HCT116 (cell line): ENCODE measurements around the gene MRAS. TPM values are rescaled to one million over a fixed set of nuclear protein-coding genes. Genes with fewer than 3 reads are reported as not detected.

Experiments
- ATAC-seq: fragments of 200-7000 bp; cut with Tn5 transposase; 2 replicates; pipeline ENCODE4 v1.9.1; 2020; ENCODE audit warnings: mild to moderate bottlenecking, moderate library complexity
- BruUV-seq: library from RNA; stranded (reverse); fragments of 400-500 nt; replicated peaks from 2 replicates; lab custom pipeline; 2021; lab: Mats Ljungman, UMichigan
- CTCF ChIA-PET: fragments of 300-600 bp; sonication (Branson Sonifier 250); formaldehyde crosslinking; loops from one replicate; lab custom pipeline; 2021; ENCODE audit warnings: antibody characterized with exemption; lab: Charles Lee
- POLR2A ChIA-PET: fragments of 300-600, 350-600 bp; sonication (Branson Sonifier 250); formaldehyde crosslinking; loops from one replicate; lab custom pipeline; 2021; ENCODE audit warnings: antibody characterized with exemption; lab: Charles Lee
- RAD21 ChIA-PET, 2 experiments: fragments of 300-600 bp; sonication (Branson Sonifier 250); formaldehyde crosslinking; loops; one replicate each; lab custom pipeline; 2023; ENCODE audit warnings: low total read pairs in 2 of 2; ENCODE audit not compliant: uncharacterized antibody in 2 of 2, unreplicated experiment in 2 of 2, low non-redundant PET in 1 of 2; lab: Charles Lee
- DNase-seq: peaks from one replicate; pipeline ENCODE4 v3.0.0-alpha.2; 2010; ENCODE audit warnings: low read depth, low spot score
- H2AFZ ChIP-seq: fragments of 200-600 bp; shearing (Covaris generic), sonication (generic); 2 replicates; pipeline ENCODE4 v1.6.1; 2017; ENCODE audit warnings: low read depth, mixed run types, mixed read lengths, antibody characterized with exemption, low read length; ENCODE audit not compliant: poor library complexity, severe bottlenecking
- H3K27ac ChIP-seq: 2 replicates; pipeline ENCODE4 v1.5.1; 2012; ENCODE audit warnings: low read depth, low read length
- H3K27me3 ChIP-seq: fragments of 200-600 bp; sonication (generic); 2 replicates; pipeline ENCODE4 v1.6.1; 2016; ENCODE audit warnings: mixed run types, low read length, mixed read lengths; ENCODE audit not compliant: insufficient read depth
- H3K36me3 ChIP-seq, 2 experiments: fragments of 200-500 bp in 1 of 2; fragments of 200-600 bp in 1 of 2; sonication (Bioruptor generic) in 1 of 2; sonication (generic) in 1 of 2; 2 replicates each; pipeline versions ENCODE4 v1.5.1 to v1.6.1; 2014 to 2016; ENCODE audit warnings: low read length in 2 of 2, inconsistent platforms in 1 of 2, mixed read lengths in 1 of 2, mixed run types in 1 of 2; ENCODE audit not compliant: insufficient read depth in 2 of 2, control insufficient read depth in 1 of 2
- H3K4me1 ChIP-seq, 2 experiments: fragments of 200-600 bp in 1 of 2; sonication (generic) in 1 of 2; 2 replicates each; pipeline versions ENCODE4 v1.5.1 to v1.6.1; 2012 to 2017; ENCODE audit warnings: low read length in 2 of 2, inconsistent platforms in 1 of 2, mild to moderate bottlenecking in 1 of 2, mixed read lengths in 1 of 2, mixed run types in 1 of 2, moderate library complexity in 1 of 2; ENCODE audit not compliant: insufficient read depth in 2 of 2, control insufficient read depth in 1 of 2
- H3K4me2 ChIP-seq: fragments of 200-600 bp; sonication (generic); 2 replicates; pipeline ENCODE4 v1.6.1; 2017; ENCODE audit warnings: mixed run types, low read length, mixed read lengths
- H3K4me3 ChIP-seq, 2 experiments: fragments of 200-600 bp in 1 of 2; sonication (generic) in 1 of 2; replicated peaks in 1 of 2; 2 replicates each; pipeline ENCODE4 v1.5.1; 2011 to 2016; ENCODE audit warnings: low read length in 2 of 2, control low read depth in 1 of 2, low read depth in 1 of 2, mild to moderate bottlenecking in 1 of 2, mixed read lengths in 1 of 2, mixed run types in 1 of 2
- H3K79me2 ChIP-seq: fragments of 200-600 bp; sonication (generic); 2 replicates; pipeline ENCODE4 v1.6.1; 2017; ENCODE audit warnings: mild to moderate bottlenecking, mixed run types, low read length, moderate library complexity, mixed read lengths; ENCODE audit not compliant: insufficient read depth
- H3K9ac ChIP-seq: fragments of 200-600 bp; sonication (generic); 2 replicates; pipeline ENCODE4 v1.6.1; 2016; ENCODE audit warnings: low read length, mixed read lengths
- H3K9me2 ChIP-seq: fragments of 200-600 bp; sonication (generic), shearing (Covaris generic); 2 replicates; pipeline ENCODE4 v1.6.1; 2017; ENCODE audit warnings: mixed run types, mild to moderate bottlenecking, moderate library complexity; ENCODE audit not compliant: insufficient read depth
- H3K9me3 ChIP-seq, 2 experiments: fragments of 200-500 bp in 1 of 2; fragments of 200-600 bp in 1 of 2; sonication (Bioruptor generic) in 1 of 2; sonication (generic) in 1 of 2; 2 replicates each; pipeline ENCODE4 v1.6.1; 2014 to 2017; ENCODE audit warnings: low read length in 2 of 2, mixed read lengths in 2 of 2, inconsistent platforms in 1 of 2, low read depth in 1 of 2, mild to moderate bottlenecking in 1 of 2, mixed run types in 1 of 2, moderate library complexity in 1 of 2; ENCODE audit not compliant: control insufficient read depth in 1 of 2, insufficient read depth in 1 of 2
- H4K20me1 ChIP-seq: fragments of 200-600 bp; sonication (generic), shearing (Covaris generic); 2 replicates; pipeline ENCODE4 v1.6.1; 2017; ENCODE audit warnings: mixed run types, mild to moderate bottlenecking, moderate library complexity; ENCODE audit not compliant: insufficient read depth
- CBX3 ChIP-seq: IDR thresholded peaks from 2 replicates; pipeline ENCODE4 v1.6.1; 2012; ENCODE audit warnings: low read depth
- CEBPB ChIP-seq: IDR thresholded peaks from 2 replicates; pipeline ENCODE4 v1.6.1; 2012; ENCODE audit warnings: low read depth
- EZH2 ChIP-seq: fragments of 200-600 bp; sonication (generic); IDR thresholded peaks from 2 replicates; pipeline ENCODE4 v1.6.1; 2017; ENCODE audit warnings: antibody characterized with exemption, mixed run types
- EZH2phosphoT487 ChIP-seq: fragments of 200-600 bp; IDR thresholded peaks from 2 replicates; pipeline ENCODE4 v1.6.1; 2018; ENCODE audit warnings: antibody characterized with exemption, borderline replicate concordance
- FOSL1 ChIP-seq: IDR thresholded peaks from 2 replicates; pipeline ENCODE4 v1.6.1; 2012; ENCODE audit warnings: low read depth
- POLR2A ChIP-seq: IDR thresholded peaks from 2 replicates; pipeline ENCODE4 v1.7.0; 2011; ENCODE audit warnings: borderline replicate concordance; ENCODE audit not compliant: insufficient read depth, insufficient read length; ENCODE audit errors: extremely low read depth
- RAD21 ChIP-seq: IDR thresholded peaks from 2 replicates; pipeline ENCODE4 v1.6.1; 2012; ENCODE audit warnings: low read depth, mild to moderate bottlenecking
- TCF7L2 ChIP-seq: IDR thresholded peaks from 2 replicates; pipeline ENCODE4 v1.7.0; 2011; ENCODE audit warnings: borderline replicate concordance, inconsistent platforms; ENCODE audit not compliant: insufficient read depth, insufficient read length; ENCODE audit errors: extremely low read depth
- intact Hi-C: fragments of 100-400 bp; cut with micrococcal nuclease; formaldehyde crosslinking; loops from 2 replicates; pipeline ENCODE4 v1.10.0; 2022
- total RNA-seq: library from RNA; stranded (reverse); gene quantifications from one replicate; pipeline ENCODE4 v1.2.1, GENCODE V29; 2021; ENCODE audit not compliant: unreplicated experiment
- TF ChIP-seq, protein P1 (sequence below): IDR thresholded peaks from 2 replicates; pipeline ENCODE4 v1.6.1; 2012; ENCODE audit warnings: low read depth
- TF ChIP-seq, protein P2 (sequence below), 3 experiments: fragments of 200-600 bp in 1 of 3; sonication (generic) in 1 of 3; IDR thresholded peaks in 2 of 3; conservative IDR thresholded peaks in 1 of 3; 2 replicates each; pipeline ENCODE4 v1.5.1; 2012 to 2017; ENCODE audit warnings: low read depth in 2 of 3, low read length in 2 of 3, antibody characterized with exemption in 1 of 3, borderline replicate concordance in 1 of 3, control low read depth in 1 of 3, mild to moderate bottlenecking in 1 of 3, mixed read lengths in 1 of 3, mixed run types in 1 of 3, moderate library complexity in 1 of 3; ENCODE audit not compliant: insufficient read depth in 1 of 3

MRAS gene
- total RNA-seq, 1 experiment from 2014 or later: 13.5 TPM

DNA sequence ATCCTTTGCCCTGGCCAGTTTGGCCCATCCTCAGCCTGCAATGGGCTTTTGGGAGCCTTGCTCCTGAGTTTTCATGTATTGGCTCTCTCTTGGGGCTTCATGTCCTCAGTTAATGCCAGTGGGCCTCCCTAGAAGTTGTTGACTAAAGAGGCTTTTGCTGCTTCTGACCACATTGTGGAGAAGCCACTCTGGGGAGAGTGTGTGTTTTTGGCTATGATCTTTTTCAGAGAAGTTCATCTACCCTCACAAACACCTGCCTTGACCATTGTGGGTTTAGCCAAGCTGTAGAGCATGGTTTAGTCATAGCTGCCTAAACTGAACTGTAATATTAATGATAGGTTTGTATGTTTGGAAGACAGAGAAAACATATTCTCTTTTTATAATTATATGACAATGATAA is 6.0 kb downstream of the MRAS start:
- no peaks in the 10 kb centered on the region for H3K27me3 ChIP-seq
- H3K9me3 ChIP-seq: no peaks in the 10 kb centered on the region
- intact Hi-C loops: no loop called here
- POLR2A ChIA-PET: no interaction called here
- H3K4me2 ChIP-seq: no peak overlapping the region
- no peak overlapping the region for H3K27ac ChIP-seq
- RAD21 ChIA-PET: no interaction called here
- H3K79me2 ChIP-seq: no peaks in the 10 kb centered on the region
- no peak overlapping the region for H3K4me3 ChIP-seq
- ATAC-seq: no peak
- no peak overlapping the region for H2AFZ ChIP-seq
- peaks cover 0 to 2% of the 10 kb centered on the region in 2 experiments; a peak in 2 of 4 replicates for H3K4me1 ChIP-seq
- no peaks in the 10 kb centered on the region for H3K36me3 ChIP-seq
- no peak for TF ChIP-seq EZH2phosphoT487
- TF ChIP-seq RAD21: no peak
- no peak for TF ChIP-seq CBX3
- TF ChIP-seq CEBPB: no peak
- TF ChIP-seq, protein P1, sequence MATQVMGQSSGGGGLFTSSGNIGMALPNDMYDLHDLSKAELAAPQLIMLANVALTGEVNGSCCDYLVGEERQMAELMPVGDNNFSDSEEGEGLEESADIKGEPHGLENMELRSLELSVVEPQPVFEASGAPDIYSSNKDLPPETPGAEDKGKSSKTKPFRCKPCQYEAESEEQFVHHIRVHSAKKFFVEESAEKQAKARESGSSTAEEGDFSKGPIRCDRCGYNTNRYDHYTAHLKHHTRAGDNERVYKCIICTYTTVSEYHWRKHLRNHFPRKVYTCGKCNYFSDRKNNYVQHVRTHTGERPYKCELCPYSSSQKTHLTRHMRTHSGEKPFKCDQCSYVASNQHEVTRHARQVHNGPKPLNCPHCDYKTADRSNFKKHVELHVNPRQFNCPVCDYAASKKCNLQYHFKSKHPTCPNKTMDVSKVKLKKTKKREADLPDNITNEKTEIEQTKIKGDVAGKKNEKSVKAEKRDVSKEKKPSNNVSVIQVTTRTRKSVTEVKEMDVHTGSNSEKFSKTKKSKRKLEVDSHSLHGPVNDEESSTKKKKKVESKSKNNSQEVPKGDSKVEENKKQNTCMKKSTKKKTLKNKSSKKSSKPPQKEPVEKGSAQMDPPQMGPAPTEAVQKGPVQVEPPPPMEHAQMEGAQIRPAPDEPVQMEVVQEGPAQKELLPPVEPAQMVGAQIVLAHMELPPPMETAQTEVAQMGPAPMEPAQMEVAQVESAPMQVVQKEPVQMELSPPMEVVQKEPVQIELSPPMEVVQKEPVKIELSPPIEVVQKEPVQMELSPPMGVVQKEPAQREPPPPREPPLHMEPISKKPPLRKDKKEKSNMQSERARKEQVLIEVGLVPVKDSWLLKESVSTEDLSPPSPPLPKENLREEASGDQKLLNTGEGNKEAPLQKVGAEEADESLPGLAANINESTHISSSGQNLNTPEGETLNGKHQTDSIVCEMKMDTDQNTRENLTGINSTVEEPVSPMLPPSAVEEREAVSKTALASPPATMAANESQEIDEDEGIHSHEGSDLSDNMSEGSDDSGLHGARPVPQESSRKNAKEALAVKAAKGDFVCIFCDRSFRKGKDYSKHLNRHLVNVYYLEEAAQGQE: no peak
- no peak for TF ChIP-seq POLR2A
- no peak for TF ChIP-seq TCF7L2
- TF ChIP-seq FOSL1: no peak
- TF ChIP-seq, protein P2, sequence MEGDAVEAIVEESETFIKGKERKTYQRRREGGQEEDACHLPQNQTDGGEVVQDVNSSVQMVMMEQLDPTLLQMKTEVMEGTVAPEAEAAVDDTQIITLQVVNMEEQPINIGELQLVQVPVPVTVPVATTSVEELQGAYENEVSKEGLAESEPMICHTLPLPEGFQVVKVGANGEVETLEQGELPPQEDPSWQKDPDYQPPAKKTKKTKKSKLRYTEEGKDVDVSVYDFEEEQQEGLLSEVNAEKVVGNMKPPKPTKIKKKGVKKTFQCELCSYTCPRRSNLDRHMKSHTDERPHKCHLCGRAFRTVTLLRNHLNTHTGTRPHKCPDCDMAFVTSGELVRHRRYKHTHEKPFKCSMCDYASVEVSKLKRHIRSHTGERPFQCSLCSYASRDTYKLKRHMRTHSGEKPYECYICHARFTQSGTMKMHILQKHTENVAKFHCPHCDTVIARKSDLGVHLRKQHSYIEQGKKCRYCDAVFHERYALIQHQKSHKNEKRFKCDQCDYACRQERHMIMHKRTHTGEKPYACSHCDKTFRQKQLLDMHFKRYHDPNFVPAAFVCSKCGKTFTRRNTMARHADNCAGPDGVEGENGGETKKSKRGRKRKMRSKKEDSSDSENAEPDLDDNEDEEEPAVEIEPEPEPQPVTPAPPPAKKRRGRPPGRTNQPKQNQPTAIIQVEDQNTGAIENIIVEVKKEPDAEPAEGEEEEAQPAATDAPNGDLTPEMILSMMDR (IDR thresholded peaks at IDR 0.05 in 2 of 3, conservative IDR thresholded peaks at IDR 0.05 in 1 of 3; ENCODE audit: borderline replicate concordance in 1 of 3, insufficient read depth in 1 of 3, low read depth in 2 of 3, low read length in 2 of 3): no peak
- no peak for TF ChIP-seq EZH2
- CTCF ChIA-PET: no interaction called here
- no peaks in the 10 kb centered on the region for H3K9me2 ChIP-seq
- H3K9ac ChIP-seq: no peak overlapping the region
- BruUV-seq: no TSS peak
- H4K20me1 ChIP-seq: no peaks in the 10 kb centered on the region
- no peak for DNase-seq
